Stimulated activated naive B cell treated with anti-CD40 and anti-IgM and Interleukin-4, amounts not matched to agents 10 μg/mL and 1 μg/mL and 100 μg/mL, for 72 hours (primary cell): ENCODE data around the gene CCL23.
A peak's percentile ranks its signal among the peaks of the same experiment; 100 is the strongest.

Experiments used
- ATAC-seq, 2 donors: fragments of 150-1000 bp; cut with Tn5 transposase; replicated peaks; 2 replicates each; pipeline ENCODE4 v1.10.0; 2021; ENCODE audit warnings: moderate library complexity in 1 of 2
- DNase-seq: peaks from one replicate; pipeline ENCODE4 v3.0.0; 2021
- H3K27ac Mint-ChIP-seq: one replicate; pipeline ENCODE4 v1.8.0; 2022; ENCODE audit warnings: mild to moderate bottlenecking, mixed read lengths
- H3K27me3 Mint-ChIP-seq, 2 donors: one replicate each; pipeline ENCODE4 v1.8.0; 2022; ENCODE audit warnings: mixed read lengths in 2 of 2
- H3K36me3 Mint-ChIP-seq, 2 donors: one replicate each; pipeline ENCODE4 v1.8.0; 2022; ENCODE audit warnings: mixed read lengths in 2 of 2, mild to moderate bottlenecking in 1 of 2
- H3K4me1 Mint-ChIP-seq, 2 donors: one replicate each; pipeline ENCODE4 v1.8.0; 2022; ENCODE audit warnings: mixed read lengths in 2 of 2, mild to moderate bottlenecking in 1 of 2
- H3K4me3 Mint-ChIP-seq, 2 donors: one replicate each; pipeline ENCODE4 v1.8.0; 2022; ENCODE audit warnings: mild to moderate bottlenecking in 2 of 2, mixed read lengths in 2 of 2, moderate library complexity in 1 of 2
- H3K9me3 Mint-ChIP-seq, 2 donors: one replicate each; pipeline ENCODE4 v1.8.0; 2022; ENCODE audit warnings: mixed read lengths in 2 of 2, mild to moderate bottlenecking in 1 of 2

The CCL23 gene

GRCh38 chr17:36017799-36018198, at the start of gene CCL23:
Gene CCL23, minus strand, starts transcription at chr17:36017972. Its CDS starts 75 bp downstream, at chr17:36017897.
- DNase-seq (no peak), ATAC-seq (peak; percentile 45 to 48)
- Mint-ChIP-seq H3K27ac (no peak within 1 kb of the TSS), H3K4me1 (peaks cover 11 to 20% of the 10 kb centered on the region in 2 donors), H3K4me3 (no peak within 1 kb of the TSS), H3K9me3 (peaks cover 1 to 2% of the 10 kb centered on the region in 2 donors), H3K36me3 (no peaks in the 10 kb centered on the region), H3K27me3 (peaks cover 0 to 10% of the 10 kb centered on the region in 2 donors)

- Mint-ChIP-seq H3K4me1 (peaks cover 8 to 12% of the 10 kb centered on the region in 2 donors), H3K4me3 (no peak overlapping the region), H3K9me3 (peaks cover 0 to 4% of the 10 kb centered on the region in 2 donors), H3K27me3 (peaks cover 4 to 6% of the 10 kb centered on the region in 2 donors), H3K36me3 (peaks cover 0 to 2% of the 10 kb centered on the region in 2 donors), H3K27ac (no peak overlapping the region)
- no peak for ATAC-seq
- no peak for DNase-seq
Measured at GRCh38 chr17:36066365-36066985, 48.7 kb upstream of the CCL23 start.

- Mint-ChIP-seq H3K27ac (no peak within 1 kb of the TSS), H3K27me3 (no peaks in the 10 kb centered on the region), H3K4me1 (peaks cover 3 to 6% of the 10 kb centered on the region in 2 donors), H3K4me3 (no peak within 1 kb of the TSS), H3K9me3 (peaks cover 0 to 4% of the 10 kb centered on the region in 2 donors), H3K36me3 (peaks cover 0 to 2% of the 10 kb centered on the region in 2 donors)
- DNase-seq: no peak
- no peak for ATAC-seq
Measured at GRCh38 chr17:36063786-36064541, 46.2 kb upstream of the CCL23 start, which contains the start of gene CCL18. Gene CCL18, plus strand, starts transcription at chr17:36064272. Its CDS starts 71 bp downstream, at chr17:36064343.

- Mint-ChIP-seq H3K4me3 (no peak overlapping the region), H3K27ac (no peak overlapping the region), H3K4me1 (peaks cover 3 to 6% of the 10 kb centered on the region in 2 donors), H3K27me3 (peaks cover 0 to 10% of the 10 kb centered on the region in 2 donors), H3K36me3 (no peaks in the 10 kb centered on the region), H3K9me3 (peaks cover 0 to 4% of the 10 kb centered on the region in 2 donors)
- no peak for ATAC-seq
- no peak for DNase-seq
Measured at GRCh38 chr17:36060816-36061215, 43.0 kb upstream of the CCL23 start.

GRCh38 chr17:36059406-36059805, 41.6 kb upstream of the CCL23 start:
- no peak for DNase-seq
- peaks cover 0 to 4% of the 10 kb centered on the region in 2 donors for H3K9me3 Mint-ChIP-seq
- ATAC-seq: no peak
- no peak overlapping the region for H3K4me3 Mint-ChIP-seq
- no peak overlapping the region for H3K27ac Mint-ChIP-seq
- no peaks in the 10 kb centered on the region for H3K36me3 Mint-ChIP-seq
- H3K4me1 Mint-ChIP-seq: peaks cover 5 to 6% of the 10 kb centered on the region in 2 donors
- peaks cover 0 to 10% of the 10 kb centered on the region in 2 donors for H3K27me3 Mint-ChIP-seq

GRCh38 chr17:36057911-36058310, 40.1 kb upstream of the CCL23 start:
- Mint-ChIP-seq H3K9me3 (no peaks in the 10 kb centered on the region), H3K27ac (no peak overlapping the region), H3K27me3 (peaks cover 0 to 10% of the 10 kb centered on the region in 2 donors), H3K36me3 (no peaks in the 10 kb centered on the region), H3K4me3 (no peak overlapping the region), H3K4me1 (peaks cover 0 to 2% of the 10 kb centered on the region in 2 donors)
- DNase-seq (no peak), ATAC-seq (no peak)

GRCh38 chr17:36055921-36056520, 38.2 kb upstream of the CCL23 start:
- H3K27ac Mint-ChIP-seq: no peak overlapping the region

GRCh38 chr17:36055171-36055570, 37.4 kb upstream of the CCL23 start:
- Mint-ChIP-seq H3K4me1 (peaks cover 0 to 2% of the 10 kb centered on the region in 2 donors), H3K27ac (no peak overlapping the region), H3K4me3 (no peak overlapping the region), H3K27me3 (peaks cover 7 to 10% of the 10 kb centered on the region in 2 donors), H3K36me3 (peaks cover 0 to 8% of the 10 kb centered on the region in 2 donors), H3K9me3 (peaks cover 10 to 11% of the 10 kb centered on the region in 2 donors)
- DNase-seq (no peak), ATAC-seq (no peak)

More at GRCh38 chr17:36055921-36056520, 38.2 kb upstream of the CCL23 start:
- Mint-ChIP-seq H3K9me3 (peaks cover 8 to 9% of the 10 kb centered on the region in 2 donors), H3K4me1 (peaks cover 0 to 2% of the 10 kb centered on the region in 2 donors), H3K4me3 (no peak overlapping the region), H3K27me3 (peaks cover 7 to 10% of the 10 kb centered on the region in 2 donors), H3K36me3 (peaks cover 0 to 6% of the 10 kb centered on the region in 2 donors)
- no peak for ATAC-seq
- no peak for DNase-seq

GRCh38 chr17:36049643-36050042, 31.9 kb upstream of the CCL23 start:
- peaks cover 14 to 24% of the 10 kb centered on the region in 2 donors for H3K9me3 Mint-ChIP-seq
- H3K27me3 Mint-ChIP-seq: peaks cover 16 to 27% of the 10 kb centered on the region in 2 donors
- no peak overlapping the region for H3K27ac Mint-ChIP-seq
- no peak for DNase-seq
- H3K36me3 Mint-ChIP-seq: peaks cover 5 to 17% of the 10 kb centered on the region in 2 donors
- no peak overlapping the region for H3K4me3 Mint-ChIP-seq
- no peak for ATAC-seq
- no peaks in the 10 kb centered on the region for H3K4me1 Mint-ChIP-seq

GRCh38 chr17:36048066-36048465, 30.3 kb upstream of the CCL23 start:
- H3K36me3 Mint-ChIP-seq: peaks cover 5 to 17% of the 10 kb centered on the region in 2 donors
- H3K9me3 Mint-ChIP-seq: peaks cover 14 to 24% of the 10 kb centered on the region in 2 donors
- H3K27me3 Mint-ChIP-seq: peaks cover 22 to 31% of the 10 kb centered on the region in 2 donors
- no peak overlapping the region for H3K27ac Mint-ChIP-seq
- ATAC-seq: no peak
- H3K4me1 Mint-ChIP-seq: no peaks in the 10 kb centered on the region
- H3K4me3 Mint-ChIP-seq: no peak overlapping the region
- no peak for DNase-seq

GRCh38 chr17:36036235-36036634, 18.5 kb upstream of the CCL23 start:
- peaks cover 7 to 18% of the 10 kb centered on the region in 2 donors for H3K4me1 Mint-ChIP-seq
- ATAC-seq (no peak), DNase-seq (no peak)
- H3K9me3 Mint-ChIP-seq: no peaks in the 10 kb centered on the region
- H3K4me3 Mint-ChIP-seq: no peak overlapping the region
- H3K27me3 Mint-ChIP-seq: peaks cover 4 to 15% of the 10 kb centered on the region in 2 donors
- H3K36me3 Mint-ChIP-seq: no peaks in the 10 kb centered on the region
- H3K27ac Mint-ChIP-seq: no peak overlapping the region

GRCh38 chr17:36034127-36034526, 16.4 kb upstream of the CCL23 start:
- peaks cover 7 to 18% of the 10 kb centered on the region in 2 donors for H3K4me1 Mint-ChIP-seq
- no peak overlapping the region for H3K4me3 Mint-ChIP-seq
- no peak overlapping the region for H3K27ac Mint-ChIP-seq
- no peaks in the 10 kb centered on the region for H3K9me3 Mint-ChIP-seq
- peak; percentile 20 for DNase-seq
- no peaks in the 10 kb centered on the region for H3K36me3 Mint-ChIP-seq
- H3K27me3 Mint-ChIP-seq: peaks cover 16 to 26% of the 10 kb centered on the region in 2 donors
- ATAC-seq: peak; percentile 99

- no peak overlapping the region for H3K27ac Mint-ChIP-seq
- no peak for ATAC-seq
Measured at GRCh38 chr17:36030956-36031355, 13.2 kb upstream of the CCL23 start.

GRCh38 chr17:36027761-36028160, 10.0 kb upstream of the CCL23 start:
- Mint-ChIP-seq H3K36me3 (no peaks in the 10 kb centered on the region), H3K9me3 (no peaks in the 10 kb centered on the region), H3K4me1 (no peaks in the 10 kb centered on the region), H3K4me3 (no peak overlapping the region), H3K27ac (no peak overlapping the region), H3K27me3 (peaks cover 22 to 31% of the 10 kb centered on the region in 2 donors)
- DNase-seq (no peak), ATAC-seq (no peak)

More at GRCh38 chr17:36030956-36031355, 13.2 kb upstream of the CCL23 start:
- Mint-ChIP-seq H3K4me3 (no peak overlapping the region), H3K9me3 (no peaks in the 10 kb centered on the region), H3K36me3 (no peaks in the 10 kb centered on the region), H3K27me3 (peaks cover 22 to 33% of the 10 kb centered on the region in 2 donors), H3K4me1 (peaks cover 7 to 18% of the 10 kb centered on the region in 2 donors)
- no peak for DNase-seq
